GM12873 (cell line): ENCODE data around the gene RPRD1A.
A peak's percentile ranks its signal among the peaks of the same experiment; 100 is the strongest.

ENCODE experiments used
- CTCF ChIP-seq: IDR thresholded peaks from 2 replicates; pipeline ENCODE4 v1.5.1; 2012; ENCODE audit warnings: low read depth, mild to moderate bottlenecking, moderate library complexity, low read length, control low read depth; ENCODE audit not compliant: insufficient read depth; ENCODE audit errors: missing control alignments

The RPRD1A gene

GRCh38 chr18:35956226-35956625, 111.1 kb downstream of the RPRD1A start:
- no peak for TF ChIP-seq CTCF

- no peak for TF ChIP-seq CTCF
These were observed 113.7 kb downstream of the RPRD1A start for GRCh38 chr18:35953688-35954087.

- no peak for TF ChIP-seq CTCF
These were observed 116.8 kb downstream of the RPRD1A start for GRCh38 chr18:35950628-35950982.

GRCh38 chr18:35949903-35950627, 117.3 kb downstream of the RPRD1A start:
- TF ChIP-seq CTCF, result peak; percentile 91

- no peak for TF ChIP-seq CTCF
These were observed 118.3 kb downstream of the RPRD1A start for GRCh38 chr18:35949090-35949489.

GRCh38 chr18:35948080-35948479, 119.3 kb downstream of the RPRD1A start:
- TF ChIP-seq CTCF, result no peak

- peak; percentile 8 for TF ChIP-seq CTCF
These were observed 124.7 kb downstream of the RPRD1A start for GRCh38 chr18:35942661-35943060.
